Lung (tissue), 12 donors: ENCODE measurements around the gene SAA4. TPM values are rescaled to one million over a fixed set of nuclear protein-coding genes. Genes with fewer than 3 reads are reported as not detected.

ENCODE experiments used
- ATAC-seq: fragments of 200-7000 bp; cut with Tn5 transposase; one replicate; pipeline ENCODE4 v1.9.1; 2020; ENCODE audit warnings: moderate number of reproducible peaks; ENCODE audit not compliant: insufficient read depth, low FRiP score
- DNase-seq, 3 donors: peaks; one replicate each; pipeline ENCODE4 v3.0.0-alpha.2; 2013 to 2017
- H3K27ac ChIP-seq, 2 donors: one replicate each; pipeline ENCODE4 v1.5.1; 2013; ENCODE audit warnings: mild to moderate bottlenecking in 2 of 2, moderate library complexity in 2 of 2, control low read depth in 1 of 2, inconsistent platforms in 1 of 2, low read depth in 1 of 2, low read length in 1 of 2
- H3K27me3 ChIP-seq, 3 donors: one replicate each; pipeline ENCODE4 v1.5.1; 2013; ENCODE audit warnings: low read length in 2 of 3; ENCODE audit not compliant: control insufficient read depth in 3 of 3, insufficient read depth in 3 of 3
- H3K36me3 ChIP-seq, 4 donors: one replicate each; pipeline ENCODE4 v1.5.1; 2013; ENCODE audit warnings: low read length in 4 of 4, mild to moderate bottlenecking in 1 of 4, moderate library complexity in 1 of 4; ENCODE audit not compliant: control insufficient read depth in 4 of 4, insufficient read depth in 4 of 4
- H3K4me1 ChIP-seq, 5 donors: one replicate each; pipeline ENCODE4 v1.5.1; 2013; ENCODE audit warnings: low read length in 5 of 5, mild to moderate bottlenecking in 2 of 5, moderate library complexity in 1 of 5; ENCODE audit not compliant: control insufficient read depth in 5 of 5, insufficient read depth in 5 of 5
- H3K4me3 ChIP-seq: one replicate; pipeline ENCODE4 v1.5.1; 2013; ENCODE audit warnings: mild to moderate bottlenecking, control low read depth, moderate library complexity
- H3K9ac ChIP-seq, 2 donors: one replicate each; pipeline ENCODE4 v1.5.1; 2013; ENCODE audit warnings: low read length in 2 of 2, control low read depth in 1 of 2; ENCODE audit not compliant: insufficient read depth in 1 of 2
- H3K9me3 ChIP-seq, 4 donors: one replicate each; pipeline ENCODE4 v1.5.1; 2013; ENCODE audit warnings: low read length in 3 of 4, mild to moderate bottlenecking in 1 of 4, moderate library complexity in 1 of 4; ENCODE audit not compliant: control insufficient read depth in 4 of 4, insufficient read depth in 3 of 4
- WGBS, 2 donors: extraction: QIAGEN DNeasy Blood & Tissue Kit; methylation state at CpG; one replicate each; pipeline ENCODE4 v1.1.7; 2013; 5-methylcytosine and 5-hydroxymethylcytosine counted together
- polyA plus RNA-seq, 2 donors: library from polyadenylated mRNA; stranded (reverse); fragments of 200-250 nt; gene quantifications; one replicate each; pipeline ENCODE4 v1.2.1, GENCODE V29; 2013
- total RNA-seq, 2 donors: library from RNA; depleted of rRNA in 1 of 2; stranded (reverse); fragments of >200 nt in 1 of 2; gene quantifications; one replicate each; pipeline ENCODE4 v1.2.1, GENCODE V29; 2014 to 2021
- TF ChIP-seq, protein P1 (sequence below): IDR thresholded peaks from 2 replicates; pipeline ENCODE4 v1.5.1; 2012; ENCODE audit warnings: mild to moderate bottlenecking; ENCODE audit errors: control extremely low read depth, extremely low read depth
- donor health status: control.
- donor health status: control.
- donor health status: Bipolar disorder and iron deficiency.
- donor health status: healthy.
- donor health status: DM: yes; HTN: yes; CAD: no.

SAA4 gene
- total and polyA plus RNA-seq, 4 donors = 0.39 to 6.4 (median 3.8) TPM; not detected in 1

GRCh38 chr11:18222814-18223421 is 13.7 kb downstream of the SAA4 start:
- Histone ChIP-seq H3K4me3 (no peak overlapping the region), H3K27me3 (no peaks in the 10 kb centered on the region), H3K27ac (no peak overlapping the region), H3K9ac (no peak overlapping the region), H3K4me1 (no peaks in the 10 kb centered on the region), H3K9me3 (peaks cover 0 to 4% (median 0%) of the 10 kb centered on the region in 4 donors), H3K36me3 (no peaks in the 10 kb centered on the region)
- TF ChIP-seq, protein P1, sequence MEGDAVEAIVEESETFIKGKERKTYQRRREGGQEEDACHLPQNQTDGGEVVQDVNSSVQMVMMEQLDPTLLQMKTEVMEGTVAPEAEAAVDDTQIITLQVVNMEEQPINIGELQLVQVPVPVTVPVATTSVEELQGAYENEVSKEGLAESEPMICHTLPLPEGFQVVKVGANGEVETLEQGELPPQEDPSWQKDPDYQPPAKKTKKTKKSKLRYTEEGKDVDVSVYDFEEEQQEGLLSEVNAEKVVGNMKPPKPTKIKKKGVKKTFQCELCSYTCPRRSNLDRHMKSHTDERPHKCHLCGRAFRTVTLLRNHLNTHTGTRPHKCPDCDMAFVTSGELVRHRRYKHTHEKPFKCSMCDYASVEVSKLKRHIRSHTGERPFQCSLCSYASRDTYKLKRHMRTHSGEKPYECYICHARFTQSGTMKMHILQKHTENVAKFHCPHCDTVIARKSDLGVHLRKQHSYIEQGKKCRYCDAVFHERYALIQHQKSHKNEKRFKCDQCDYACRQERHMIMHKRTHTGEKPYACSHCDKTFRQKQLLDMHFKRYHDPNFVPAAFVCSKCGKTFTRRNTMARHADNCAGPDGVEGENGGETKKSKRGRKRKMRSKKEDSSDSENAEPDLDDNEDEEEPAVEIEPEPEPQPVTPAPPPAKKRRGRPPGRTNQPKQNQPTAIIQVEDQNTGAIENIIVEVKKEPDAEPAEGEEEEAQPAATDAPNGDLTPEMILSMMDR = no peak
- no peak for ATAC-seq
- WGBS, 2 donors = 78 to 90% methylated on average over 3 of the region's 3 CpGs
- no peak for DNase-seq

DNA sequence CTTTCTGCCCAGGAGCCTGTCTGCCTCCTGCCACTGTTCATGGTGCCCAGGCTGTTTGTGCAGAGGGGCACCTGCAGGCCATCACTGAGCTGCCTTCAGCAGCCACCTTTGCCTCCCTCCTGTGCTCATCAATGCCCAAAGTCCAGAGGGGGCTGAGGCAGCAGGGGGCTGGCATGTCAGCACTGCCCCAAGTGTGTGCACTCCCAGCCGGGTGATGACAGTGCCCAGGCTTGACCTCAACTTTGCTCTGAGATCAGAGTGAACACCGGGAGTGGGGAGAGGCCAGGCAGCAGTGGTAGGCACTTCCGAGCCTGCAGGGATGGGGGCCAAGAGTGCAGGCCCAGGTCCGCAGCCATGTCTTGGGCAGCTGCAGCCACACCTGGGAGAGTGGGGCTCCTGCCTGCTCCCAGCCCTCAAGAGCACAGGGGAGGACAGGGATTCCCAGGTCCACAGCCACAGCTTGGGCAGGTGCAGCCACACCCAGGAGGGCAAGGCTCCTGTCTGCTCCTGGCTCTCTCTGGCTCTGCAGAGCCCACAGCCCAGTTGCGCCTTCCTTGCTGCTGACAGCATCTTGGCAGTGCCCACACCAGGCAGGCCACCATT is 15.2 kb downstream of the SAA4 start:
- no peaks in the 10 kb centered on the region for H3K36me3 ChIP-seq
- TF ChIP-seq, protein P1 = no peak
- no peak overlapping the region for H3K4me3 ChIP-seq
- no peak overlapping the region for H3K9ac ChIP-seq
- no peak for ATAC-seq
- DNase-seq = no peak
- no peak overlapping the region for H3K27ac ChIP-seq
- H3K27me3 ChIP-seq = no peaks in the 10 kb centered on the region
- peaks cover 0 to 5% (median 0%) of the 10 kb centered on the region in 4 donors for H3K9me3 ChIP-seq
- WGBS, 2 donors = 85 to 100% methylated on average over 5 of the region's 5 CpGs
- no peaks in the 10 kb centered on the region for H3K4me1 ChIP-seq

DNA sequence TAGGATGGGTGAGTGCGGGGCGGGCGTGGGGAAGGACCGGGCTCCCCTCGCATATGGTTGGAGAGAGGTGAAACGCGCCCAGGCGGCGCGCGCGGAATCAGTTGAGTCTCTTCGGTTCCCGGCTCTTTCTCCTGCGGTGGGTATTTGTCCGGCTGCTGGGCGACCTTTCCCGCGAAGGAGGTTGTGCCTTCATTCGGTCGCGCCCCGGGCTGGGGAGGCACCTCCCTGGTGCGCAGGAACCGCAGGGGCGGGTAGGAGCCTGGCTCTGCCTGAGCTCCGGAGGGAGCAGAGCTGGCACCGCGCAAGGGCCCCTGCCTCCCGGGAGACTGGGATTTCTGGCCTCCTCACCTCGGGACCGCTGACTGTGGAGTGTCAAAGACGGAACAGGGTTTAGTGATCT is 27.5 kb downstream of the SAA4 start:
- DNase-seq = no peak
- Histone ChIP-seq H3K9ac (no peak overlapping the region), H3K27me3 (peaks cover 0 to 25% (median 8%) of the 10 kb centered on the region in 3 donors), H3K36me3 (no peaks in the 10 kb centered on the region), H3K4me1 (no peaks in the 10 kb centered on the region), H3K27ac (no peak overlapping the region), H3K9me3 (no peaks in the 10 kb centered on the region), H3K4me3 (no peak overlapping the region)
- TF ChIP-seq, protein P1 = no peak
- ATAC-seq = no peak
- WGBS, 2 donors = 25 to 26% methylated on average over 26 to 33 of the region's 33 CpGs
